Pancreas (tissue), 10 donors: Measurements from ENCODE around the gene CAPS. TPM values are rescaled to one million over a fixed set of nuclear protein-coding genes. Genes with fewer than 3 reads are reported as not detected.
A peak's percentile ranks its signal among the peaks of the same experiment; 100 is the strongest.
"Not testable (repeated sequence)": the region's sequence is repeated elsewhere in the genome, so short reads cannot be mapped to it uniquely, and the experiment has no call there.

ENCODE experiments used
- ATAC-seq, 4 donors: fragments of 200-7000 bp; cut with Tn5 transposase; one replicate each; pipeline versions ENCODE4 v1.8.0 to v1.9.1; 2020; ENCODE audit warnings: mild to moderate bottlenecking in 4 of 4, moderate library complexity in 4 of 4
- DNase-seq, 6 donors: peaks; one replicate each; pipeline ENCODE4 v3.0.0-alpha.2; 2020
- FAIRE-seq: peaks from 2 replicates; lab custom pipeline; 2012; peaks lifted over from hg19 to GRCh38; lab: Jason Lieb, UNC
- H3K27ac ChIP-seq, 4 donors: fragments of 200-600 bp; sonication (generic); 1 replicate in 3 of 4; 2 replicates in 1 of 4; pipeline versions ENCODE4 v1.5.0 to v1.8.0; 2020
- H3K27me3 ChIP-seq, 4 donors: fragments of 200-600 bp; one replicate each; pipeline ENCODE4 v1.8.0; 2021
- H3K36me3 ChIP-seq, 3 donors: fragments of 200-600 bp; sonication (generic) in 1 of 3; one replicate each; pipeline versions ENCODE4 v1.5.0 to v1.8.0; 2020 to 2021
- H3K4me1 ChIP-seq, 3 donors: fragments of 200-600 bp; one replicate each; pipeline ENCODE4 v1.8.0; 2021
- H3K4me3 ChIP-seq, 4 donors: fragments of 200-600 bp; sonication (generic) in 2 of 4; one replicate each; pipeline versions ENCODE4 v1.5.0 to v1.8.0; 2020 to 2021
- H3K9me3 ChIP-seq, 4 donors: fragments of 200-600 bp; one replicate each; pipeline ENCODE4 v1.8.0; 2021
- CTCF ChIP-seq, 4 donors: fragments of 200-600 bp; sonication (generic) in 3 of 4; IDR thresholded peaks; one replicate each; pipeline versions ENCODE4 v1.5.0 to v1.8.0; 2021; ENCODE audit warnings: antibody characterized with exemption in 4 of 4
- WGBS, 2 donors: extraction: QIAGEN DNeasy Blood & Tissue Kit; methylation state at CpG; one replicate each; pipeline ENCODE4 v1.1.7; 2013; 5-methylcytosine and 5-hydroxymethylcytosine counted together
- intact Hi-C, 3 donors: fragments of 100-400 bp; cut with DNase I; formaldehyde crosslinking; loops; one replicate each; pipeline versions ENCODE4 v1.11.1 to v1.14.2; 2022
- polyA plus RNA-seq, 2 donors: library from polyadenylated mRNA; stranded (reverse); fragments of 200-250 nt; gene quantifications; one replicate each; pipeline ENCODE4 v1.2.3, GENCODE V29; 2013
- total RNA-seq, 6 donors: library from RNA; stranded (reverse); fragmentation: NEBNext Ultra II Directional in 4 of 6; extraction: Animal tissue kit (Norgen Biotek cat#: 25700) in 4 of 6; gene quantifications; one replicate each; pipeline versions ENCODE4 v1.2.1 to v1.2.4, GENCODE V29; 2021 to 2023
- donor health status: healthy with polysubstance abuse.
- donor health status: DM: no; HTN: no; CAD: no; lungs with moderate emphysema.
- donor health status: DM: no; HTN: no; CAD: no.
- donor health status: control.
- donor health status: control.
- donor health status: Bipolar disorder and iron deficiency.
- donor health status: DM: yes; HTN: yes; CAD: no.
- donor health status: DM: no; HTN: no; CAD: no.
- donor health status: DM: no; HTN: no; CAD: no.
- donor health status: DM: yes; HTN: yes; CAD: no.

CAPS gene
- total and polyA plus RNA-seq, 8 donors, result 10.5 to 77.2 (median 15.8) TPM

- 34 to 40% methylated on average over 4 to 6 of the region's 6 CpGs for WGBS, 2 donors
- no peak overlapping the region for H3K27ac ChIP-seq
- no peak for TF ChIP-seq CTCF (IDR thresholded peaks at IDR 0.05)
These were observed 33.9 kb upstream of the CAPS start for GRCh38 chr19:5880196-5880595.

GRCh38 chr19:5880604-5881078 lies 33.4 kb upstream of the CAPS start:
- Histone ChIP-seq H3K36me3 (no peaks in the 10 kb centered on the region), H3K9me3 (no peaks in the 10 kb centered on the region), H3K4me3 (no peak overlapping the region), H3K4me1 (peaks cover 0 to 5% (median 0%) of the 10 kb centered on the region in 3 donors), H3K27ac (no peak overlapping the region), H3K27me3 (peaks cover 0 to 4% (median 0%) of the 10 kb centered on the region in 4 donors)
- FAIRE-seq, result no peak
- WGBS, 2 donors, result 15 to 16% methylated on average over 14 to 15 of the region's 15 CpGs
- no peak for TF ChIP-seq CTCF (IDR thresholded peaks at IDR 0.05)
- DNase-seq, result peak in 1 of 6 donors; percentile 42
- ATAC-seq, result peak in 3 of 4 donors; percentile 67 to 84 (median 70)
- intact Hi-C loops, result no loop called here

More at GRCh38 chr19:5880196-5880595, 33.9 kb upstream of the CAPS start:
- Histone ChIP-seq H3K27me3 (peaks cover 0 to 4% (median 0%) of the 10 kb centered on the region in 4 donors), H3K4me3 (no peak overlapping the region), H3K36me3 (no peaks in the 10 kb centered on the region), H3K9me3 (no peaks in the 10 kb centered on the region), H3K4me1 (peaks cover 0 to 5% (median 0%) of the 10 kb centered on the region in 3 donors)
- FAIRE-seq, result no peak
- intact Hi-C loops, result no loop called here
- ATAC-seq, result no peak
- no peak for DNase-seq

GRCh38 chr19:5881543-5882299 lies 32.3 kb upstream of the CAPS start:
- TF ChIP-seq CTCF (IDR thresholded peaks at IDR 0.05), result no peak
- WGBS, 2 donors, result 35 to 42% methylated on average over 19 of the region's 19 CpGs
- Histone ChIP-seq H3K9me3 (no peaks in the 10 kb centered on the region), H3K27me3 (peaks cover 0 to 4% (median 0%) of the 10 kb centered on the region in 4 donors), H3K36me3 (no peaks in the 10 kb centered on the region), H3K4me3 (no peak overlapping the region), H3K27ac (no peak overlapping the region), H3K4me1 (peaks cover 0 to 5% (median 0%) of the 10 kb centered on the region in 3 donors)
- FAIRE-seq, result no peak
- no peak for DNase-seq
- intact Hi-C loops, result no loop called here
- ATAC-seq, result peak in 2 of 4 donors; percentile 8 to 31

GRCh38 chr19:5882421-5882968 lies 31.6 kb upstream of the CAPS start:
- H3K36me3 ChIP-seq, result no peaks in the 10 kb centered on the region
- FAIRE-seq (no peak), DNase-seq (no peak), ATAC-seq (no peak)
- WGBS, 2 donors, result 37 to 44% methylated on average over 9 of the region's 9 CpGs
- no peak for TF ChIP-seq CTCF (IDR thresholded peaks at IDR 0.05)
- H3K4me1 ChIP-seq, result peaks cover 0 to 5% (median 0%) of the 10 kb centered on the region in 3 donors
- H3K27ac ChIP-seq, result no peak overlapping the region
- H3K9me3 ChIP-seq, result no peaks in the 10 kb centered on the region
- no peak overlapping the region for H3K4me3 ChIP-seq
- intact Hi-C loops, result no loop called here
- H3K27me3 ChIP-seq, result peaks cover 0 to 4% (median 0%) of the 10 kb centered on the region in 4 donors

- peak in 1 of 4 donors; percentile 34 for ATAC-seq
- H3K27me3 ChIP-seq, H3K36me3 ChIP-seq, H3K4me3 ChIP-seq, FAIRE-seq, H3K9me3 ChIP-seq, intact Hi-C loops, DNase-seq, H3K4me1 ChIP-seq, H3K27ac ChIP-seq: not testable (repeated sequence)
- WGBS, 2 donors, result 57 to 61% methylated on average over 9 to 13 of the region's 13 CpGs
These were observed 30.7 kb upstream of the CAPS start for GRCh38 chr19:5883157-5883873.

- H3K4me3 ChIP-seq, H3K27ac ChIP-seq, H3K27me3 ChIP-seq, H3K36me3 ChIP-seq, H3K9me3 ChIP-seq, H3K4me1 ChIP-seq, ATAC-seq, FAIRE-seq, intact Hi-C loops, DNase-seq: not testable (repeated sequence)
- 73 to 74% methylated on average over 11 of the region's 11 CpGs for WGBS, 2 donors
These were observed 29.8 kb upstream of the CAPS start for GRCh38 chr19:5884065-5884811.
